HepG2 (cell line): ENCODE measurements around the gene ING1. TPM values are rescaled to one million over a fixed set of nuclear protein-coding genes. Genes with fewer than 3 reads are reported as not detected.
A peak's percentile ranks its signal among the peaks of the same experiment; 100 is the strongest.

Experiments
- ELF1 ChIP-seq: sonication (generic); formaldehyde crosslinking; IDR thresholded peaks from 2 replicates; pipeline ENCODE4 v1.4.0; 2020; ENCODE audit warnings: missing genetic modification reagents
- FOSL2 ChIP-seq: sonication (generic); formaldehyde crosslinking; IDR thresholded peaks from 2 replicates; pipeline ENCODE4 v1.4.0; 2020; ENCODE audit warnings: missing genetic modification reagents
- HMG20A ChIP-seq: IDR thresholded peaks from 2 replicates; pipeline ENCODE4 v1.6.1; 2016; ENCODE audit warnings: borderline replicate concordance
- JUND ChIP-seq: sonication (generic); formaldehyde crosslinking; IDR thresholded peaks from 2 replicates; pipeline ENCODE4 v1.8.0; 2022; ENCODE audit warnings: mild to moderate bottlenecking, missing genetic modification reagents
- KLF6 ChIP-seq: IDR thresholded peaks from 2 replicates; pipeline ENCODE4 v1.8.0; 2016; ENCODE audit warnings: missing biosample characterization, missing genetic modification reagents
- MED1 ChIP-seq: sonication (generic); formaldehyde crosslinking; IDR thresholded peaks from 2 replicates; pipeline ENCODE4 v1.4.0; 2020; ENCODE audit warnings: missing genetic modification reagents
- MEF2D ChIP-seq: sonication (generic); formaldehyde crosslinking; IDR thresholded peaks from 2 replicates; pipeline ENCODE4 v1.5.1; 2020; ENCODE audit warnings: mild to moderate bottlenecking, missing genetic modification reagents
- NRL ChIP-seq: sonication (generic); formaldehyde crosslinking; IDR thresholded peaks from 2 replicates; pipeline ENCODE4 v1.5.0; 2020; ENCODE audit warnings: missing genetic modification reagents, mild to moderate bottlenecking, moderate library complexity, borderline replicate concordance
- ONECUT2 ChIP-seq: sonication (generic); formaldehyde crosslinking; IDR thresholded peaks from 2 replicates; pipeline ENCODE4 v1.4.0; 2020; ENCODE audit warnings: missing genetic modification reagents
- TAF1 ChIP-seq: sonication (generic); formaldehyde crosslinking; IDR thresholded peaks from 2 replicates; pipeline ENCODE4 v1.4.0; 2020; ENCODE audit warnings: missing genetic modification reagents
- ZFP36 ChIP-seq: fragments of 150-350 bp; IDR thresholded peaks from 2 replicates; pipeline ENCODE4 v1.6.1; 2018; ENCODE audit warnings: borderline replicate concordance, low read length, low read depth; ENCODE audit not compliant: partially characterized antibody
- ZNF136 ChIP-seq: sonication (generic); formaldehyde crosslinking; IDR thresholded peaks from 2 replicates; pipeline ENCODE4 v1.8.1; 2022; ENCODE audit warnings: low read depth, mild to moderate bottlenecking, moderate library complexity, missing genetic modification reagents
- ZNF326 ChIP-seq: sonication (generic); formaldehyde crosslinking; IDR thresholded peaks from 2 replicates; pipeline ENCODE4 v1.4.0; 2020; ENCODE audit warnings: missing genetic modification reagents, borderline replicate concordance
- ZSCAN22 ChIP-seq: sonication (generic); formaldehyde crosslinking; IDR thresholded peaks from 2 replicates; pipeline ENCODE4 v1.4.0; 2020; ENCODE audit warnings: mild to moderate bottlenecking, missing genetic modification reagents
- polyA plus RNA-seq, 8 experiments: library from polyadenylated mRNA; depleted of rRNA in 3 of 8; stranded (reverse) in 7 of 8; unstranded in 1 of 8; fragments of >200 nt; fragmentation: Illumina TruSeq in 4 of 8; extraction: Trizol in 4 of 8; gene quantifications; 2 replicates each; pipeline versions ENCODE4 v1.2.1 to v1.2.3, GENCODE V29; 2011 to 2016; ENCODE audit warnings: low read depth in 4 of 8, missing spikeins in 1 of 8, mixed read lengths in 1 of 8; ENCODE audit not compliant: insufficient read depth in 1 of 8
- total RNA-seq, 5 experiments: library from RNA; depleted of rRNA; stranded (reverse); fragments of >200 nt; fragmentation: Illumina TruSeq; extraction: Trizol; gene quantifications; 2 replicates each; pipeline ENCODE4 v1.2.3, GENCODE V29; 2016; ENCODE audit warnings: low read depth in 1 of 5
- TF ChIP-seq, protein P1 (sequence below), 2 experiments: sonication (generic) in 1 of 2; formaldehyde crosslinking in 1 of 2; IDR thresholded peaks; 2 replicates each; pipeline versions ENCODE4 v1.6.1 to v1.9.0; 2014 to 2022; ENCODE audit warnings: antibody characterized with exemption in 1 of 2, borderline replicate concordance in 1 of 2, inconsistent platforms in 1 of 2, low read depth in 1 of 2, missing genetic modification reagents in 1 of 2
- TF ChIP-seq, protein P2 (sequence below): sonication (generic); formaldehyde crosslinking; IDR thresholded peaks from 2 replicates; pipeline ENCODE4 v1.4.0; 2020; ENCODE audit warnings: missing genetic modification reagents, mild to moderate bottlenecking, borderline replicate concordance
- TF ChIP-seq, protein P3 (sequence below): sonication (generic); formaldehyde crosslinking; IDR thresholded peaks from 2 replicates; pipeline ENCODE4 v1.4.0; 2020; ENCODE audit warnings: missing genetic modification reagents
- TF ChIP-seq, protein P4 (sequence below): sonication (generic); formaldehyde crosslinking; IDR thresholded peaks from 2 replicates; pipeline ENCODE4 v1.4.0; 2020; ENCODE audit warnings: missing genetic modification reagents, low read depth, mild to moderate bottlenecking, borderline replicate concordance

ING1 gene
- total and polyA plus RNA-seq, 2 of the 13 experiments (the other 11 are each of a cell fraction or from before 2014, with no cell fraction given): 8.1 to 16.1 TPM

DNA sequence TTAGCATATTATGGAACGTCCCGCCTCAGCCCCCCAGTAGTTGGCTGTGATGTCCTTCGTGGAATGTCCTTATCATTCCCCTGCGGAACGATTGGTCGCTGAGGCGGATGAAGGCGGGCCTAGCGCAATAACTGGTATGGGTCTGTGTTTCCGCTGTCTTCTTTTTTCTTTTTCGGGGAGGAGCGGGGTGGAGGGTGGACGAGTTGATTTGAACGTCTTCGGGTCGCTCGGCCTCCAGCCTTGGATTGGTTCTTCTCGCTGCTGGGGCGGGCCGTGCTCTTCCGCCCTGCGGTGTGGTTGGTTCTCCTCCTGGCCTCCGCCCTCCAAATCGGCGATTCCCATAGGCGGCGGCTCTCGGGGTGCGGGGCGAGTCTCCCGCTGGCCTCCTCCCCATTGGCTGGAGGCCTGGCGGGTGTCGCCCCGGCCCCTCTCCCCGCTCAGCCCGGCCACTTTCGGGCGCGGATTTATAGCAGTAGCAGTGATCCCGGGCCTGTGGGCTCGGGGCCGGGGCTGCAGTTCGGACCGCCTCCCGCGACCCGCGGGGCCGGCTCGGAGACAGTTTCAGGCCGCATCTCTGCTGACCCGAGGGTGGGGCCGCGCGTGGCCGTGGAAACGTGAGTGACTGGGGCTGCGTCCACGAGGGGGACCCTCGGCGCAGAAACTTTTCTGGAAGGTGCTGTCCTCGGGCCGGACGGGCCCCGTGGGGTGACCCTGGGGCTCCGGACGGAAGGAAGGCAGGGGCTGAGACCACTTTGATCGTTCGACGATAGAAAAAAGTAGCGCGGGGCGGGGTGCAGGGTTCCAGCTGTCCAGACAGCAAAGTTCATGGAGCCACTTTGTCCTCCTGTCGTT, 2.1 kb downstream of the ING1 start (continued):
- TF ChIP-seq, protein P1, sequence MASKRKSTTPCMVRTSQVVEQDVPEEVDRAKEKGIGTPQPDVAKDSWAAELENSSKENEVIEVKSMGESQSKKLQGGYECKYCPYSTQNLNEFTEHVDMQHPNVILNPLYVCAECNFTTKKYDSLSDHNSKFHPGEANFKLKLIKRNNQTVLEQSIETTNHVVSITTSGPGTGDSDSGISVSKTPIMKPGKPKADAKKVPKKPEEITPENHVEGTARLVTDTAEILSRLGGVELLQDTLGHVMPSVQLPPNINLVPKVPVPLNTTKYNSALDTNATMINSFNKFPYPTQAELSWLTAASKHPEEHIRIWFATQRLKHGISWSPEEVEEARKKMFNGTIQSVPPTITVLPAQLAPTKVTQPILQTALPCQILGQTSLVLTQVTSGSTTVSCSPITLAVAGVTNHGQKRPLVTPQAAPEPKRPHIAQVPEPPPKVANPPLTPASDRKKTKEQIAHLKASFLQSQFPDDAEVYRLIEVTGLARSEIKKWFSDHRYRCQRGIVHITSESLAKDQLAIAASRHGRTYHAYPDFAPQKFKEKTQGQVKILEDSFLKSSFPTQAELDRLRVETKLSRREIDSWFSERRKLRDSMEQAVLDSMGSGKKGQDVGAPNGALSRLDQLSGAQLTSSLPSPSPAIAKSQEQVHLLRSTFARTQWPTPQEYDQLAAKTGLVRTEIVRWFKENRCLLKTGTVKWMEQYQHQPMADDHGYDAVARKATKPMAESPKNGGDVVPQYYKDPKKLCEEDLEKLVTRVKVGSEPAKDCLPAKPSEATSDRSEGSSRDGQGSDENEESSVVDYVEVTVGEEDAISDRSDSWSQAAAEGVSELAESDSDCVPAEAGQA (IDR thresholded peaks at IDR 0.05; ENCODE audit: low read depth): no peak
- TF ChIP-seq, protein P1 (CRISPR knock-in tag; IDR thresholded peaks at IDR 0.05; ENCODE audit: borderline replicate concordance): no peak
- TF ChIP-seq, protein P2, sequence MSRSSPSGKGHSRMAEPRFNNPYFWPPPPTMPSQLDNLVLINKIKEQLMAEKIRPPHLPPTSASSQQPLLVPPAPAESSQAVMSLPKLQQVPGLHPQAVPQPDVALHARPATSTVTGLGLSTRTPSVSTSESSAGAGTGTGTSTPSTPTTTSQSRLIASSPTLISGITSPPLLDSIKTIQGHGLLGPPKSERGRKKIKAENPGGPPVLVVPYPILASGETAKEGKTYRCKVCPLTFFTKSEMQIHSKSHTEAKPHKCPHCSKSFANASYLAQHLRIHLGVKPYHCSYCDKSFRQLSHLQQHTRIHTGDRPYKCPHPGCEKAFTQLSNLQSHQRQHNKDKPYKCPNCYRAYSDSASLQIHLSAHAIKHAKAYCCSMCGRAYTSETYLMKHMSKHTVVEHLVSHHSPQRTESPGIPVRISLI: peak; percentile 94
- no peak; the same call in 1 of the 2 replicates for TF ChIP-seq MEF2D (CRISPR knock-in tag)
- TF ChIP-seq, protein P3, sequence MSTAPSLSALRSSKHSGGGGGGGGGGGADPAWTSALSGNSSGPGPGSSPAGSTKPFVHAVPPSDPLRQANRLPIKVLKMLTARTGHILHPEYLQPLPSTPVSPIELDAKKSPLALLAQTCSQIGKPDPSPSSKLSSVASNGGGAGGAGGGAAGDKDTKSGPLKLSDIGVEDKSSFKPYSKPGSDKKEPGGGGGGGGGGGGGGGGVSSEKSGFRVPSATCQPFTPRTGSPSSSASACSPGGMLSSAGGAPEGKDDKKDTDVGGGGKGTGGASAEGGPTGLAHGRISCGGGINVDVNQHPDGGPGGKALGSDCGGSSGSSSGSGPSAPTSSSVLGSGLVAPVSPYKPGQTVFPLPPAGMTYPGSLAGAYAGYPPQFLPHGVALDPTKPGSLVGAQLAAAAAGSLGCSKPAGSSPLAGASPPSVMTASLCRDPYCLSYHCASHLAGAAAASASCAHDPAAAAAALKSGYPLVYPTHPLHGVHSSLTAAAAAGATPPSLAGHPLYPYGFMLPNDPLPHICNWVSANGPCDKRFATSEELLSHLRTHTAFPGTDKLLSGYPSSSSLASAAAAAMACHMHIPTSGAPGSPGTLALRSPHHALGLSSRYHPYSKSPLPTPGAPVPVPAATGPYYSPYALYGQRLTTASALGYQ (CRISPR knock-in tag): 0 out of 2 replicates have a peak, but pooled peaks have one; percentile 53
- TF ChIP-seq KLF6 (CRISPR knock-in tag): no peak; the same call in 1 of the 2 replicates
- peak; percentile 71 for TF ChIP-seq ELF1 (CRISPR knock-in tag)
- TF ChIP-seq FOSL2 (CRISPR knock-in tag): no peak
- TF ChIP-seq ZFP36: no peak
- peak; percentile 81 for TF ChIP-seq TAF1 (CRISPR knock-in tag)
- TF ChIP-seq JUND (CRISPR knock-in tag): no peak
- TF ChIP-seq HMG20A: no peak
- no peak; the same call in 1 of the 2 replicates for TF ChIP-seq MED1 (CRISPR knock-in tag)
- TF ChIP-seq, protein P4, sequence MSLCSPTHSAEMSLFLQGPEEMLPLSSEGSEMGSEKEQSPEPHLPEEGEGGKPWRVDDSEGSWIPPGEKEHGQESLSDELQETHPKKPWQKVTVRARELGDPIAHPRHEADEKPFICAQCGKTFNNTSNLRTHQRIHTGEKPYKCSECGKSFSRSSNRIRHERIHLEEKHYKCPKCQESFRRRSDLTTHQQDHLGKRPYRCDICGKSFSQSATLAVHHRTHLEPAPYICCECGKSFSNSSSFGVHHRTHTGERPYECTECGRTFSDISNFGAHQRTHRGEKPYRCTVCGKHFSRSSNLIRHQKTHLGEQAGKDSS: no peak
- peak; percentile 37; the same call in 1 of the 2 replicates for TF ChIP-seq NRL (CRISPR knock-in tag)
- TF ChIP-seq ONECUT2 (CRISPR knock-in tag): no peak
- TF ChIP-seq ZNF136 (CRISPR knock-in tag): no peak
- no peak for TF ChIP-seq ZNF326 (CRISPR knock-in tag)
- TF ChIP-seq ZSCAN22 (CRISPR knock-in tag): no peak
